ENCODE results near the gene MAP2K2.

- TF ChIP-seq SIN3A (IDR thresholded peaks at IDR 0.05; ENCODE audit: borderline replicate concordance, insufficient read depth, low read length) (no peak), REST (IDR thresholded peaks at IDR 0.05; ENCODE audit: insufficient read depth in 1 of 2, low read depth in 2 of 2, low read length in 2 of 2) (no peak), TAF1 (IDR thresholded peaks at IDR 0.05; ENCODE audit: borderline replicate concordance, insufficient read depth, low read length) (no peak), POLR2AphosphoS5 (IDR thresholded peaks at IDR 0.05; ENCODE audit: low read depth, low read length) (no peak; the same call in 1 of the 2 replicates)
These were observed 81.2 kb downstream of the MAP2K2 start for GRCh38 chr19:4042731-4043082.
